GM12891 (cell line): Measurements from ENCODE around the gene IGLL5.

ENCODE experiments used
- POLR2A ChIP-seq: IDR thresholded peaks from 2 replicates; pipeline ENCODE4 v1.6.1; 2011; ENCODE audit warnings: low read depth, low read length, control low read depth
- POLR2AphosphoS5 ChIP-seq: IDR thresholded peaks from 2 replicates; pipeline ENCODE4 v1.6.1; 2011; ENCODE audit warnings: low read depth, low read length, control low read depth
- TAF1 ChIP-seq: IDR thresholded peaks from 2 replicates; pipeline ENCODE4 v1.6.1; 2011; ENCODE audit warnings: low read depth, low read length, control low read depth

DNA sequence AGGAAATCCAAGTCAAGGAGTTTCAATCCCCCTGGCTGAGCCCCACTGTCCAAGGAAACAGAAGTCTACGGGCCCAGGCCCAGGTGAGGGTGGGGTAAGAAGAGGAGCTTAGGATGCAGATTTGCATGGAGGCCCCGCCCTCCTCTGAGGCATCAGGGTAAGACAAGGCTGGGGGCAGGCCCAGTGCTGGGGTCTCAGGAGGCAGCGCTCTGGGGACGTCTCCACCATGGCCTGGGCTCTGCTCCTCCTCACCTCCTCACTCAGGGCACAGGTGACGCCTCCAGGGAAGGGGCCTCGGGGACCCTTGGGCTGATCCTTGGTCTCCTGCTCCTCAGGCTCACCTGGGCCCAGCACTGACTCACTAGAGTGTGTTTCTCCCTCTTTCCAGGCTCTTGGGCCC, 31.3 kb upstream of the IGLL5 start:
- no peak for TF ChIP-seq POLR2A
- TF ChIP-seq TAF1, result no peak
- no peak for TF ChIP-seq POLR2AphosphoS5
